ENCODE measurements around the gene GP5.

Gene GP5

DNA sequence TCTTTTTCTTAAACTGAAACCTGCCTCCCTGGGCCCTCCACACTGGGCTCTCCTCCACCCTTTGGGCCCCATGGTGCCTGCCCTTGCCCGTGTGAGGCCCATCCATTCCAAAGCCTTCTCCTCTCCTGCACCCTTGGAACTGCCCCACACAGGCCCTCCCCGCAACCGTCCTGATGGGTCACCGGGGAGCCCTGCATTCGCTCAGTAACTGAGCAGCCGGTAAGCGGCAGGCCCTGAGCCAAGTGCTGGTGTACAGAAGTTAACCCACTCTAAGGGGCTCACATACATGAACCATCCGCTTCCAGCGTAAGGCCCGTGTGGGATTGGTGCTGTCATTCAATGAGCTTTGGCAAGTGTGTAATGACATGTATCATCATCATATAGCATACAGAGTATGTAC, 24.1 kb downstream of the GP5 start (continued):
- TF ChIP-seq TOX (CRISPR knock-in tag; IDR thresholded peaks at IDR 0.05; ENCODE audit: borderline replicate concordance) (no peak), ZNF8 (CRISPR knock-in tag; IDR thresholded peaks at IDR 0.05) (no peak), SNAI2 (CRISPR knock-in tag; IDR thresholded peaks at IDR 0.05) (no peak)
- TF ChIP-seq, protein P1, sequence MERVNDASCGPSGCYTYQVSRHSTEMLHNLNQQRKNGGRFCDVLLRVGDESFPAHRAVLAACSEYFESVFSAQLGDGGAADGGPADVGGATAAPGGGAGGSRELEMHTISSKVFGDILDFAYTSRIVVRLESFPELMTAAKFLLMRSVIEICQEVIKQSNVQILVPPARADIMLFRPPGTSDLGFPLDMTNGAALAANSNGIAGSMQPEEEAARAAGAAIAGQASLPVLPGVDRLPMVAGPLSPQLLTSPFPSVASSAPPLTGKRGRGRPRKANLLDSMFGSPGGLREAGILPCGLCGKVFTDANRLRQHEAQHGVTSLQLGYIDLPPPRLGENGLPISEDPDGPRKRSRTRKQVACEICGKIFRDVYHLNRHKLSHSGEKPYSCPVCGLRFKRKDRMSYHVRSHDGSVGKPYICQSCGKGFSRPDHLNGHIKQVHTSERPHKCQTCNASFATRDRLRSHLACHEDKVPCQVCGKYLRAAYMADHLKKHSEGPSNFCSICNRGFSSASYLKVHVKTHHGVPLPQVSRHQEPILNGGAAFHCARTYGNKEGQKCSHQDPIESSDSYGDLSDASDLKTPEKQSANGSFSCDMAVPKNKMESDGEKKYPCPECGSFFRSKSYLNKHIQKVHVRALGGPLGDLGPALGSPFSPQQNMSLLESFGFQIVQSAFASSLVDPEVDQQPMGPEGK (CRISPR knock-in tag; IDR thresholded peaks at IDR 0.05; ENCODE audit: borderline replicate concordance), result no peak

DNA sequence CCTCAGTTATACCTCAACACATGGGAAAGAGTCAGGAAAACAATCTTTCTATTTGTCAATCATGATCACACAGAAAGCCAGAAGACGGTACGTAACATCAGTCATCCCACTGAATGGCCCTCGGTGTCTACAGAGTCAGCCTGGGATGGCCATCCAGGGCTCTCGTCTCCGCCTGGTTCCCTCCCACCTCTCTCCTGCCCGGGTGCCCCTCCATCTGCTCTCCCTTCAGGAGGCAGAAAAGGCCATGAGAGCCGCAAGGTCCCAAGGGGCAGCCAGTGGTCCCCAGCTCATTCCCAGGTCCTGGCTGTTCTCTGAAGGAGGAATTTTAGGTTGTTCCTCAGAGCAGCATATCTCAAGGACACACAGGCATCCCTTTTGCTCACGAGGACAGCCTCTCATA, 25.2 kb downstream of the GP5 start:
- no peak for ATAC-seq
- no peak for TF ChIP-seq ZFP3 (CRISPR knock-in tag; IDR thresholded peaks at IDR 0.05)
- no peak for TF ChIP-seq OSR1 (CRISPR knock-in tag; IDR thresholded peaks at IDR 0.05)
- no peak for TF ChIP-seq BACH2 (CRISPR knock-in tag; IDR thresholded peaks at IDR 0.05; ENCODE audit: borderline replicate concordance)
- TF ChIP-seq TOX (CRISPR knock-in tag; IDR thresholded peaks at IDR 0.05; ENCODE audit: borderline replicate concordance), result no peak
- no peak for TF ChIP-seq ZNF565 (CRISPR knock-in tag; conservative IDR thresholded peaks at IDR 0.05; ENCODE audit: low read depth)
- no peak for TF ChIP-seq PPARA (CRISPR knock-in tag; IDR thresholded peaks at IDR 0.05; ENCODE audit: borderline replicate concordance)
- TF ChIP-seq ZFP30 (CRISPR knock-in tag; IDR thresholded peaks at IDR 0.05), result no peak
- TF ChIP-seq, protein P2, sequence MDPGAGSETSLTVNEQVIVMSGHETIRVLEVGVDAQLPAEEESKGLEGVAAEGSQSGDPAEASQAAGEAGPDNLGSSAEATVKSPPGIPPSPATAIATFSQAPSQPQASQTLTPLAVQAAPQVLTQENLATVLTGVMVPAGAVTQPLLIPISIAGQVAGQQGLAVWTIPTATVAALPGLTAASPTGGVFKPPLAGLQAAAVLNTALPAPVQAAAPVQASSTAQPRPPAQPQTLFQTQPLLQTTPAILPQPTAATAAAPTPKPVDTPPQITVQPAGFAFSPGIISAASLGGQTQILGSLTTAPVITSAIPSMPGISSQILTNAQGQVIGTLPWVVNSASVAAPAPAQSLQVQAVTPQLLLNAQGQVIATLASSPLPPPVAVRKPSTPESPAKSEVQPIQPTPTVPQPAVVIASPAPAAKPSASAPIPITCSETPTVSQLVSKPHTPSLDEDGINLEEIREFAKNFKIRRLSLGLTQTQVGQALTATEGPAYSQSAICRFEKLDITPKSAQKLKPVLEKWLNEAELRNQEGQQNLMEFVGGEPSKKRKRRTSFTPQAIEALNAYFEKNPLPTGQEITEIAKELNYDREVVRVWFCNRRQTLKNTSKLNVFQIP (CRISPR knock-in tag; IDR thresholded peaks at IDR 0.05; ENCODE audit: borderline replicate concordance, low read depth), result no peak
- TF ChIP-seq, protein P3, sequence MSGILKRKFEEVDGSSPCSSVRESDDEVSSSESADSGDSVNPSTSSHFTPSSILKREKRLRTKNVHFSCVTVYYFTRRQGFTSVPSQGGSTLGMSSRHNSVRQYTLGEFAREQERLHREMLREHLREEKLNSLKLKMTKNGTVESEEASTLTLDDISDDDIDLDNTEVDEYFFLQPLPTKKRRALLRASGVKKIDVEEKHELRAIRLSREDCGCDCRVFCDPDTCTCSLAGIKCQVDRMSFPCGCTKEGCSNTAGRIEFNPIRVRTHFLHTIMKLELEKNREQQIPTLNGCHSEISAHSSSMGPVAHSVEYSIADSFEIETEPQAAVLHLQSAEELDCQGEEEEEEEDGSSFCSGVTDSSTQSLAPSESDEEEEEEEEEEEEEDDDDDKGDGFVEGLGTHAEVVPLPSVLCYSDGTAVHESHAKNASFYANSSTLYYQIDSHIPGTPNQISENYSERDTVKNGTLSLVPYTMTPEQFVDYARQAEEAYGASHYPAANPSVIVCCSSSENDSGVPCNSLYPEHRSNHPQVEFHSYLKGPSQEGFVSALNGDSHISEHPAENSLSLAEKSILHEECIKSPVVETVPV (CRISPR knock-in tag; IDR thresholded peaks at IDR 0.05), result no peak
- no peak for TF ChIP-seq ZNF8 (CRISPR knock-in tag; IDR thresholded peaks at IDR 0.05)
- TF ChIP-seq, protein P4, sequence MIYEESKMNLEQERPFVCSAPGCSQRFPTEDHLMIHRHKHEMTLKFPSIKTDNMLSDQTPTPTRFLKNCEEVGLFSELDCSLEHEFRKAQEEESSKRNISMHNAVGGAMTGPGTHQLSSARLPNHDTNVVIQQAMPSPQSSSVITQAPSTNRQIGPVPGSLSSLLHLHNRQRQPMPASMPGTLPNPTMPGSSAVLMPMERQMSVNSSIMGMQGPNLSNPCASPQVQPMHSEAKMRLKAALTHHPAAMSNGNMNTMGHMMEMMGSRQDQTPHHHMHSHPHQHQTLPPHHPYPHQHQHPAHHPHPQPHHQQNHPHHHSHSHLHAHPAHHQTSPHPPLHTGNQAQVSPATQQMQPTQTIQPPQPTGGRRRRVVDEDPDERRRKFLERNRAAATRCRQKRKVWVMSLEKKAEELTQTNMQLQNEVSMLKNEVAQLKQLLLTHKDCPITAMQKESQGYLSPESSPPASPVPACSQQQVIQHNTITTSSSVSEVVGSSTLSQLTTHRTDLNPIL (CRISPR knock-in tag; IDR thresholded peaks at IDR 0.05; ENCODE audit: low read depth), result no peak
- no peak for TF ChIP-seq CSDC2 (CRISPR knock-in tag; IDR thresholded peaks at IDR 0.05)

DNA sequence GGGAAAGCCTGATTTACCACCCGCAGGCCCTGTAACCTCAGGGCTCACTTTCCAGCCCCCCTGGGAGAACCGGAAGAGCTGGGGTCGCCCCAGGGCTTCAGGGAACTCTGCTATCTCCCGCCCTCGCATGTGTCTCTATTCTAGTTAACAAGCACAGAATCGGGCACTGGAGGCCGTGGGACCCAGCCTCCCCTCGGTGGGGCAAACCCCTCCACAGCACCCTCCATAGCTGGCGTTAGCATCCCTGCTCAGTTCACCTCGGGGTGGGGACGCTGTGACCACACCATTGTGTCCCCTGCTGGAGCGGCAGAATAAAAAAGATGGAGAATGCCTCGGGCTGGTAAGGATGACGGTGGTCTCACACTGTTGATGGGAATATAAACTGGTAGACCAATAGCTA, 26.0 kb downstream of the GP5 start:
- no peak for TF ChIP-seq TOX (CRISPR knock-in tag; IDR thresholded peaks at IDR 0.05; ENCODE audit: borderline replicate concordance)
- TF ChIP-seq OSR1 (CRISPR knock-in tag; IDR thresholded peaks at IDR 0.05), result no peak
- no peak for TF ChIP-seq TCF4 (CRISPR knock-in tag; IDR thresholded peaks at IDR 0.05; ENCODE audit: borderline replicate concordance)
- TF ChIP-seq PPARA (CRISPR knock-in tag; IDR thresholded peaks at IDR 0.05; ENCODE audit: borderline replicate concordance), result no peak
- no peak for TF ChIP-seq ZNF565 (CRISPR knock-in tag; conservative IDR thresholded peaks at IDR 0.05; ENCODE audit: low read depth)
- no peak for TF ChIP-seq ZC3H10 (CRISPR knock-in tag; IDR thresholded peaks at IDR 0.05)
- no peak for TF ChIP-seq GLIS3 (CRISPR knock-in tag; IDR thresholded peaks at IDR 0.05)
- no peak for TF ChIP-seq ISL1 (CRISPR knock-in tag; IDR thresholded peaks at IDR 0.05)
- no peak for TF ChIP-seq ZFP30 (CRISPR knock-in tag; IDR thresholded peaks at IDR 0.05)
- no peak for TF ChIP-seq ESRRG (CRISPR knock-in tag; IDR thresholded peaks at IDR 0.05)
- TF ChIP-seq ARNTL (CRISPR knock-in tag; IDR thresholded peaks at IDR 0.05; ENCODE audit: borderline replicate concordance, low read depth), result no peak
- no peak for TF ChIP-seq ZNF8 (CRISPR knock-in tag; IDR thresholded peaks at IDR 0.05)
- TF ChIP-seq, protein P1 (CRISPR knock-in tag; IDR thresholded peaks at IDR 0.05; ENCODE audit: borderline replicate concordance), result no peak
- TF ChIP-seq BACH2 (CRISPR knock-in tag; IDR thresholded peaks at IDR 0.05; ENCODE audit: borderline replicate concordance), result no peak
- no peak for TF ChIP-seq CSDC2 (CRISPR knock-in tag; IDR thresholded peaks at IDR 0.05)
- no peak for TF ChIP-seq ZFP3 (CRISPR knock-in tag; IDR thresholded peaks at IDR 0.05)
- TF ChIP-seq, protein P3 (CRISPR knock-in tag; IDR thresholded peaks at IDR 0.05), result no peak
- no peak for ATAC-seq

All from SK-N-SH treated with all-trans-retinoic acid at 6 μM for 48 hours (cell line).